GM19467 (cell line): ENCODE results near the gene SOX14.

Experiments
- ATAC-seq: cut with Tn5 transposase; IDR thresholded peaks from one replicate; pipeline ENCODE4 v1.9.1; 2021; ENCODE audit warnings: mild to moderate bottlenecking, moderate library complexity; ENCODE audit not compliant: unreplicated experiment

Gene SOX14

GRCh38 chr3:137767538-137768360, 3.6 kb downstream of the SOX14 start:
- ATAC-seq, result no peak

DNA sequence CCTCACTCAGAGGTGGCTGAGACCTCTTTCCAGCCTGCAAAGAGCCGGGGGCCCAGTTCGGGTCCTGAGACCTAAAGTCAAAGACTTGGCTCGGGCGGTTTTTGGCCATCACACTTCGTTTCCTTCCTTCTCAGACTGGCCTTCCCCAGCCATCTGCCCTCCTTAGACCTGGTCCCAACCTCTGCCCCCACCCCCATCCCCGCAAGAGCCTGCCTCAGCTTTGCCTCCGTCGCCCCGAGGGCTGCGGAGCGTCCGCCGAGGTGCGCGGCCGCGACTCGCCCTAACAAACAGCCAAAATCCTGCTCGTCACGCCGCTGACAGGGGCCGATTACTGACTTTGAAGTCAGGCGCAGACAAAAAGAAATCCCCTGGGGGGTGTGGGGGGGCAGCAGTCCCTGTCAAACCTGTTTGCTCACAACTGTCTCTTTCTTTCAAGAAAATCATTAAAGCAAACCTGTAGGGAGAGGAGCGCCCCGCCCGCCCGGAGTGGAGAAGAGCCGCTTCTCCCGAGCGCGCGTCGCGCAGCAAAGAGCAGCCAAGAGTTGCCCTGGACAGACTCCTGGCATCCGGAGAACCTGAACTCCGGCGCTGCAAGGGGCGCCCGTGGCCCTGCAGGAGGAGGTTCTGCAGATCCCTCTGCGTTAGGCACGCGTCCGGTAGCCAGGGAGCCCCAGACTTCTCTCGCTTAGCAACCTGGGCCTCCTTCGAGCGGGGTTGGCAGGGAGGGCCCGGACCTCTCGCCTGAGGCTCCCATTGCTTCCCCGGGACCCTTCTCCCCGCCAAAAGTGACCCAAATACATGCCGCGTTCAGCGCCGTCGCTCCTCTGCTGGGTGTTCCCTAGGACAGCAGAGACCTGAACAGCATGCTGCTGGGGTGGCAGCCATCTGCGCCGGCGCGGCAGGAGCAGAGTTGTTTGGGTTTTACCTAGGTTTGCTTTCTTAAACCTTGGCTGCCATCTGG, 4.5 kb downstream of the SOX14 start:
- no peak for ATAC-seq

DNA sequence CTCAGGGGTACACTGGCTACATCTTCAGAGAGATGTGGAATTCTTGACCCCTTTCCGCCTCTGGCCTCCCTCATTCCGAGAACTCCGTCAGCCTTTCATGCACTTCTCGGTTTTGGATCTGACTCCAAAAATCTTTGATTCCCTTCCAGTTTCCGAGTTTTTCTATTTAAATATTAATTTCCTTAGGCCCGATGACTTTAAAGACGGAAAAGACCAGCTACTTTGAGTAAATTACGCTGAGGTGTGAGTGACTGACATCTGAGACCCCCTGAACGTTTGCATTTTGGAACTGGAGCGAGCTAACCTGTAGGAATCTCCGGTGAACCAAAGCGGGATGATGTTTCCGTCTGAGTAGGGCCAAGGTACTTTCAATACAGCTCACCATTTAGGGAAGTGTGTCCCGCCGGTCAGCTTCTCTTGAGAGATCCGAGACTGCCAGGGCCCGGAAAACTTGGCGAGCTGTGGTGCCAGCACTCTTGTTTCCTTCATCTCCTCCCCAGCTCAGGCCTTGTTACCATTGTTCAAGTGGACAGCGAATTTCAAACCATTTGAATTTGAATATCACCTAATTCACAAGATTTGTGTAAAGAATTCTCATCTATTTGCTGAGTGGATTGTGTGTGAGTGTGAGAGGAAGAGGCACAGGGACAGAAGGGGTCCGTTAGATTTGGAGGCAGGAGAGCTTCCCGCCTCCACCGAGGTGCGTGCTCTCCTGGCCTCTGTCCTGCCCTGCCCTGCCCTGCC, 5.4 kb downstream of the SOX14 start:
- no peak for ATAC-seq

DNA sequence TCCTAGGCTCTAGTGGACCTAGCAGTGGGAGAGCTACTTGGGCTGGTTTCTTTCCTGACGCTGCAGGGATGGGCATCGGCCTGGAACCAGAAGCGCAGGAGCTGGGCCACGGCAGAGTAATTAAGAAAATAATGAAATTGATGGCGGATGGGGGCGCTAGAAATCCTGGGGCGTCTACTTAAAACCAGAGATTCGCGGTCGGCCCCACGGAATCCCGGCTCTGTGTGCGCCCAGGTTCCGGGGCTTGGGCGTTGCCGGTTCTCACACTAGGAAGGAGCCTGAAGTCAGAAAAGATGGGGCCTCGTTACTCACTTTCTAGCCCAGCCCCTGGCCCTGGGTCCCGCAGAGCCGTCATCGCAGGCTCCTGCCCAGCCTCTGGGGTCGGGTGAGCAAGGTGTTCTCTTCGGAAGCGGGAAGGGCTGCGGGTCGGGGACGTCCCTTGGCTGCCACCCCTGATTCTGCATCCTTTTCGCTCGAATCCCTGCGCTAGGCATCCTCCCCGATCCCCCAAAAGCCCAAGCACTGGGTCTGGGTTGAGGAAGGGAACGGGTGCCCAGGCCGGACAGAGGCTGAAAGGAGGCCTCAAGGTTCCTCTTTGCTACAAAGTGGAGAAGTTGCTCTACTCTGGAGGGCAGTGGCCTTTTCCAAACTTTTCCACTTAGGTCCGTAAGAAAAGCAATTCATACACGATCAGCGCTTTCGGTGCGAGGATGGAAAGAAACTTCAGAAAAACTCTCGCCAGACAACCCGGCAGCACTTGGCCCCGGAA, 6.1 kb downstream of the SOX14 start:
- no peak for ATAC-seq

DNA sequence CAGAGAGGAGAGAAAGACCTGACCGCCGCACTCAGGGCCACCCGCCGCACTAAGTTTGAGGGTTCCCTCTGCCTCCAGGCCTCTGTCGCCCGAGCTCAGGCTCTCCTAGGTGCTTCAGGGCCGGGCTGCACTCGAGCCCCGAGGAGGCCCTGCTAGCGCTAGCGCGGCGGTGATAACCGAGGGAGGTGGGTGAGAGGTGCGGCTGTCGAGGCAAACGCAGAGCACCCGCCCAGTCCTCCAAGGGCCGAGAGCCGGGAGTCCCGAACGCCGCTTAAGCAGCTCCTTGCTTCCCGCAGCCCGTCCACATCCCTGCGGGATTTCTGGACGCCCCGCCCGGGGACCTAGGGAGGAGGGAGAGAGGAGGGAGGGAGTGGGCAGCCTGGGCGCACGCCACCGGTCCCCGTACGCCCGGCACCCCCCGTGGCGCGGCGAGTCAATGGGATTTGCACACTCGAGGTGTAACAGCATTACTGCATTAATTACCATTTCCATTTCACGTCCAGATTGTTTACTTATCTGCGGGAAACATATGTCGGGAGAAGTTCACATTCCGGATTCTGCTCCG, 6.8 kb downstream of the SOX14 start:
- ATAC-seq, result no peak

DNA sequence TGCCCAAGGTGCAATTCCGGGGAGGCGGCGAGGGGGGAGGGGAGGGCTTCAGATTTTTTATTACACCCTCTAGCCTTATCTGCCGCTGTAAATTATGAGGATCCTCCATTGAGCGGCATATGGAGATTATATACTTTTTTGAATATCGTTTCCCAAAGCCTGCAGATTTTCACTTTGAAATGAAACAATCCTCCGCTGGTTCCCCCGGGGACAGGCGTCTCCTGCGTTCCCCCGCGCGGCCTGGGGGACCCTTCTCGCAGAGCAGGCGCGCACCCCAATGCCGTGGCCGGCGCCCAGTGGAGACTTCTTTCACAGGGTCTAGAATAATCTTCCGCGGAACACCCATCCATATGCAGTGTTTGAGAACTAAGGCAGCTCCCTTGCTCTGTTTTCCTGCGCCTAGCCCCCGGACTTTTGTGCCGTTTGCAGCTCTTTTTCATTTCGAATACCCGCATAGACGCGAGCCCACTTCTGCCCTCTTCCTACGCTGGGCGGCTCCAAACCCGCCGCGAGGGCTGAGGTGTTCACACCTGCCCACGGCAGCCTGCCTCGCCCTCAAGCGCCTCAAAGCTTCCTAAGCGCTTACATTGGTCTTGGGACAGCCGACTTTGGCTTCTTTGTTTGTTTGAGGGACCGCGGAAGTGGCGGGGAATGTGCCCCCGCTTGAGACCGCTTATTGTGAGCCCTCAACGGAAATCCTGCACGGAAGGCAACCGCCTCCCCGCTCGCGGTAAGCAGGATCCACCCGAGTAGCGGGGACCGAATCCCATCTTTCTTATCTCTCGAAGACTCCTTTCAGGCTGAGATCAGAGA, 7.5 kb downstream of the SOX14 start:
- no peak for ATAC-seq

- no peak for ATAC-seq
These were observed 8.3 kb downstream of the SOX14 start for GRCh38 chr3:137772214-137772955.

DNA sequence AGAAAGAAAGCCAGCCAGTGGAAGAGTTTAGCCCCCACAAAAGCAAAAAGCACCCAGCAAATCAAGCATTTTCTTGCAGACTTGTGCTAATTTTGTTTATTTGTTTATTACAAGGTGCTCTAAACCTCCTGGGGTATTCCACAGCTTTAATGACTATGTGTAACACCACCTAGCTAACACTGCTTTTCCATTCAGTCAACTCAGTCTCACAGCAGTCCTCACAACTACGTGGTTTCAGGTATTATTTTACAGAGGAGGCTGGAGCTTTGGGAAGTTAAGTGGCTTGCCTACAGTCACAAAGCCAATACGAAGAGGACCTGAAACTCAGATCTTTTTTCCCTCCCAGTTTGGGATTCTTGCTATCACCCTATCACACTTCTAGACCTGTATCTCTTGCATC, 14.8 kb downstream of the SOX14 start:
- ATAC-seq, result no peak

GRCh38 chr3:137787529-137787928, 23.4 kb downstream of the SOX14 start:
- no peak for ATAC-seq

DNA sequence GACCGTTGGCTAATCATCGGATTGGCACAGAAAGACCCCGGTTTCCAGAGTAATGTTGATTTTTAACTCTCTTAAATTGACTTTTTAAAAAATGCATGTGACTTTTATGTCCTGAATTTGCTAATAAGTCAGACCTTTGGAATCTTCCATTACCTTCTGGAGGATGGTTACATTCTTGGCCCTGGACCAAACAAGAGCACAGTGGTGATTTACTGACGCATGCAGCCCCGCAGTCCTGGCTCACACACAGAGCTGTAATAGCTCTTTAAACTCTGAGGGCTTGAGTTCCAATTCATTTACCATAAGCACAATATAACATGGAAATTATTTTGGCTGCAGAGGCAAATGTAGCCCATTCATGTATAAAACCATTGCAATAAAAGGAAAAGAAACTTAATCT, 25.1 kb downstream of the SOX14 start:
- no peak for ATAC-seq

GRCh38 chr3:137792626-137793271, 28.6 kb downstream of the SOX14 start:
- ATAC-seq, result no peak

DNA sequence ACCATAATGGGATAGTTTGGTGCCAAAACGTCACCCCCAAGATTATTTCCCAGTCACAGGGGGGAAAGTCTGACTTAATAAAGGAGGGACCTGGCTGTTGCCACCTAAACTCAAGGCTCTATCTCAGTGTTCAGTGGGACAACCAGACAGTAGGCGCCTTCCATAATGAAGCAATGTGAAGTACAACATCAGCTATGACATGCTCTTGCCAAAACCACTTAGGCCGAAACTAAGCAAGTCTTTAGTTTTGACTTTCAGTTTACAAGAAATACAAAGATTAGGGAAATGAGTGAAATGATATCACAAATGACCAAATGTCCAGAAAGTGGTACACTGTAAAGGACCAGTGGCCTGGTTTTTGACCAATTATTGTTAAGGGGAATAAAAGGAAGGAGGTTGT, 32.9 kb downstream of the SOX14 start:
- ATAC-seq, result no peak

DNA sequence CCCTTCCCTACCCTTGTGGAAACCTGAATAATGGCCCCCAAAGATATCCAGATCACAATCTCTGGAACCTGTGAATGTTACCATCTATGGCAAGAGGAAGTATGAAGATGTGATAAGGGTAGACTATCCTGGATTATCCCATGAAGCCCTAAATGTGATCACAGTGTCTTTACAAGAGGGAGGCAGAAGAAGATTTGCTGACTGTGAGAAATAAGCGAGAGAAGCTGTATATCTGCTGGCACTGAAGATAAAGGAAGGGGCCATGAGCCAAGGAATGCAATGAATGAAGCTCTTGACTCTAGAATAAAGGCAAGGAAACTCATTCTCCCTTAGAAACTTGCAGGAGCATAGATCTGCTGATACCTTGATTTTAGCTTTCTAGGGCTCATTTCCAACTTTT, 39.1 kb downstream of the SOX14 start:
- no peak for ATAC-seq

GRCh38 chr3:137807998-137808397, 43.9 kb downstream of the SOX14 start:
- ATAC-seq, result no peak

DNA sequence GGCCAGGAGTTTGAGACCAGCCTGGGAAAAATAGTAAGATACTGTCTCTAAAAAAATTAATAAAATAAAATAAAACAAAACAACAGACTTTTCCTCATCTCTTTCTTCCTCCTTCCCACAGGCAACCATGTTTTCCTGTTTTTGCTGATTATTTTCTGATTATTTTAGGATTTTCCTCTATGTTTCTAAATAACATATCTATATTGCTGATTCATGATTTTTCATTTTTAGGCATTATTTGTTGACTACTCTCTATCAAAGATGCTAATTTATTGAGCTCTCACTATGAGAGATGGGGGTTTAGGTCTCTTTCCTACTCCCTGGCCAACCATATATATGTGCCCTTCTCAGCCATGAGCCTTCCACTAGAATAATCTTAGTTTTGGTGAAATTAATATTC, 45.4 kb downstream of the SOX14 start:
- ATAC-seq, result no peak

DNA sequence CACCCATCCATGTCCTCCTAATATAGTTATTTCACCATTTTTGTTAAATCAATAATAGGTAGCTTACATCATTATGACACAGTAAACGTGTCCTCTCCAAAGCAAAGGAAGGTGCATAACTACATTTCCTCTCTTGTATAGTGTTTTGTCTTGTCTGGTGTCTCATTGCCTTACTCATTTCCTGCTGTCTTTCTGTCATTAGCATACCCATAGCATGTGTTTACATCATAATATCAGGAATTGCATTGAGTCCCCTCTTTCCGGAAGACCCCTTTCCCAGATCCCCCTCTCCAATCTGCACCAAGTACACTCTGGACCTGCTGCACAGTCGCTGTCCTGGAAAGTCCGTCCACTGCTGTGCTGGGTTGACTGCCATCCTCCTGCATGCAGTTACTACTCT, 47.9 kb downstream of the SOX14 start:
- ATAC-seq, result no peak

GRCh38 chr3:137815251-137815650, 51.1 kb downstream of the SOX14 start:
- ATAC-seq, result no peak
